Neutrophil (primary cell): ENCODE measurements around the gene PRSS27.

Source experiments
- H3K27ac ChIP-seq: fragments of 200-600 bp; sonication (generic); 2 replicates; pipeline ENCODE4 v1.5.1; 2016; ENCODE audit warnings: mild to moderate bottlenecking, moderate library complexity
- H3K27me3 ChIP-seq: fragments of 200-600 bp; sonication (generic); 2 replicates; pipeline ENCODE4 v1.6.0; 2016; ENCODE audit warnings: mild to moderate bottlenecking
- H3K36me3 ChIP-seq: fragments of 200-600 bp; sonication (generic); 2 replicates; pipeline ENCODE4 v1.5.1; 2017
- H3K4me1 ChIP-seq, 2 experiments: fragments of 200-600 bp in 1 of 2; sonication (generic) in 1 of 2; 1 replicate in 1 of 2; 2 replicates in 1 of 2; pipeline versions ENCODE4 v1.5.1 to v1.6.1; 2013 to 2016; ENCODE audit warnings: low read depth in 1 of 2, low read length in 1 of 2, mild to moderate bottlenecking in 1 of 2, moderate library complexity in 1 of 2; ENCODE audit not compliant: control insufficient read depth in 1 of 2, insufficient read depth in 1 of 2
- H3K4me3 ChIP-seq, 2 experiments: fragments of 200-600 bp in 1 of 2; sonication (generic) in 1 of 2; 1 replicate in 1 of 2; 2 replicates in 1 of 2; pipeline ENCODE4 v1.5.1; 2013 to 2016; ENCODE audit warnings: low read depth in 1 of 2, low read length in 1 of 2, mild to moderate bottlenecking in 1 of 2, moderate library complexity in 1 of 2
- H3K9me3 ChIP-seq: fragments of 200-600 bp; sonication (generic); 2 replicates; pipeline ENCODE4 v1.5.1; 2016
- CTCF ChIP-seq: fragments of 200-600 bp; sonication (generic); IDR thresholded peaks from 2 replicates; pipeline ENCODE4 v1.5.1; 2016; ENCODE audit warnings: antibody characterized with exemption

PRSS27 gene

GRCh38 chr16:2706085-2706484 is 13.9 kb downstream of the PRSS27 start:
- Histone ChIP-seq H3K4me3 (no peak overlapping the region), H3K36me3 (peaks cover 94% of the 10 kb centered on the region), H3K9me3 (no peaks in the 10 kb centered on the region), H3K27ac (no peak overlapping the region), H3K27me3 (no peaks in the 10 kb centered on the region), H3K4me1 (no peaks in the 10 kb centered on the region)
- no peak for TF ChIP-seq CTCF

DNA sequence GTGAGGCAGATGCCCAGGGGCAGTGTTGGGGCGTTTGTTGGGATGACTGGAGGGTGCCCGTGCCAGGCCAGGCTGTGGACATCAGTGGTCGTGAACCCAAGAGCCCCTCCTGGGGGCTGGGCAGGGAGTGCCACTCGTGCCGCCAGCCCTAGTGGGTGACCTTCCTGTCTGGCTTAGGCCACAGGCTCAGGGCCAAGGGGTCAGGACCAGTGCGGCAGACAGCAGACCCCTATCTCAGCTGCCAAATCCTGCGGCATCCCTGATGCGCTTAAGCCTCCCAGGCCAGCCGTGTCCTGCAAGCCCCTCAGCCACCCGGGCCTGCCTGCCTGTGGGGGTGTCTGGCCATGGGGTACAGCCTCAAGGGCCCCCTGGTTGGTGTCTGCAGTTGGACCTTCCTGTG is 14.7 kb downstream of the PRSS27 start:
- no peak for TF ChIP-seq CTCF
- Histone ChIP-seq H3K4me3 (no peak overlapping the region), H3K9me3 (no peaks in the 10 kb centered on the region), H3K36me3 (peaks cover 100% of the 10 kb centered on the region), H3K4me1 (no peaks in the 10 kb centered on the region), H3K27me3 (no peaks in the 10 kb centered on the region), H3K27ac (no peak overlapping the region)

GRCh38 chr16:2704983-2705275 is 15.1 kb downstream of the PRSS27 start:
- Histone ChIP-seq H3K36me3 (peaks cover 100% of the 10 kb centered on the region), H3K4me3 (no peak overlapping the region), H3K27me3 (no peaks in the 10 kb centered on the region), H3K27ac (no peak overlapping the region), H3K9me3 (no peaks in the 10 kb centered on the region), H3K4me1 (no peaks in the 10 kb centered on the region)
- no peak for TF ChIP-seq CTCF

GRCh38 chr16:2704166-2704982 is 15.7 kb downstream of the PRSS27 start:
- Histone ChIP-seq H3K4me1 (no peaks in the 10 kb centered on the region), H3K4me3 (no peak overlapping the region), H3K27ac (no peak overlapping the region), H3K36me3 (peaks cover 100% of the 10 kb centered on the region), H3K9me3 (no peaks in the 10 kb centered on the region), H3K27me3 (no peaks in the 10 kb centered on the region)
- no peak for TF ChIP-seq CTCF

- no peaks in the 10 kb centered on the region for H3K9me3 ChIP-seq
- no peaks in the 10 kb centered on the region for H3K4me1 ChIP-seq
- TF ChIP-seq CTCF = no peak
- no peaks in the 10 kb centered on the region for H3K27me3 ChIP-seq
- no peak overlapping the region for H3K4me3 ChIP-seq
- H3K27ac ChIP-seq = no peak overlapping the region
- H3K36me3 ChIP-seq = peaks cover 100% of the 10 kb centered on the region
Observed at GRCh38 chr16:2702871-2703745, 16.9 kb downstream of the PRSS27 start.
